ENCODE results near the gene TMEM132D.
"Not testable (repeated sequence)": the region's sequence is repeated elsewhere in the genome, so short reads cannot be mapped to it uniquely, and the experiment has no call there.

Gene TMEM132D

DNA sequence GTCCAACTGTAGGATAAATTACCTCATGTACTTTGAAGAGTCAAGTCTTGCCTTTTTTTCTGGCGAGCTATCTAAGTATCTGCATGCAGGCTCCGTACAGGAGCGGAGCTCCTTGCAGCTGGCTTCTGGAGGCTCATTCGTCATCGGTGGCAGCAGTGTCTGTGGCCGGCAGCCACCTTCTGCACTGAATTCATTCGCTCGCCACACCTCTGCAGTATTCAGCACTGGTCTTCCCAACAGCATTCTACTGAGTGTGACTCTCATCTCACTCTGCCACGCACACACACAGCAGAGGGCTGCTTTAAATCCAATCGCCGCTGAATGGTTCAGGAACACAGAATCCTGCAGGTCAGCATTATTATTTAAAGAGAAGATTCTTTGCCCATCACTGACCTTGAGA is 850.6 kb downstream of the TMEM132D start:
- H3K27ac ChIP-seq = no peak overlapping the region
- DNase-seq (ENCODE audit: low read depth, low spot score) = no peak

DNA sequence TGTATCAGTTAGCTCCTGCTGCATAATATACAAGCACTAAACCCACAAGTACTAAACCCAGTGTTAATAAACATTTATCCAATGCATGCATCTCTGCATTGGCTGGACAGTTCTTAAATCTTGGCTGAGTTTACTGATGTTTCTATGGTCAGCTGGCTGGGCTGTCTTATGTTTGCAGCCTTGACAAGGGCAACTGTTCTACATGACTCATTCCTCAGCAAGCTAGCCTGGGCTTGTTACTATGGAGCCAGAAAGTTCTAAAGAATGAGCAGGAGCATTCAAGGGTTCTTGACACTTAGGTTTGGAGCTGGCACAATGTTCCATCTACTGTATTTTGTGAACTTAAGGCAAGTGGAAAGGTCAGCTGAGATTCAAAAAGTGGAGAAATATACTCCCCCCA is 851.5 kb downstream of the TMEM132D start:
- DNase-seq (ENCODE audit: low read depth, low spot score) = no peak

DNA sequence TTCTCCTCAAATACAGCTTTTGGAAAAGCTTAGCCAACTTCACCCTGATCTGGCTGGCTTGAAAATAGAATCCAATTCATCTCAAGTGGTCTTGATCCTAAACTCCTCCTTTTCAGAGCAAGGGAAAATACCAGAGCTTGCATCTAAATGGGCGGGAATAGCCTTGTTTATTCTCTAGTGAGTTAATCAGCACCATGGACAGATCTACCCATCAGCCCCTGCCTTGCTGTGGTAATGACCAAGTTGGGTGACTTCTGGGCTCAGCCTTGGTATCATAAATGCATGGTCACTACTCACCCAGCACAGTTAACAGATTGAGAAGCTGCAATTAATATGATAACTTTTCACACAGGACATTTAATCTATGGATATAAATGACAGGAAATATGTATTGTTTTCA is 853.9 kb downstream of the TMEM132D start:
- H3K27ac ChIP-seq = no peak overlapping the region
- no peak for DNase-seq (ENCODE audit: low read depth, low spot score)

More for the DNA sequence above, 851.5 kb downstream of the TMEM132D start:
- H3K27ac ChIP-seq = no peak overlapping the region

DNA sequence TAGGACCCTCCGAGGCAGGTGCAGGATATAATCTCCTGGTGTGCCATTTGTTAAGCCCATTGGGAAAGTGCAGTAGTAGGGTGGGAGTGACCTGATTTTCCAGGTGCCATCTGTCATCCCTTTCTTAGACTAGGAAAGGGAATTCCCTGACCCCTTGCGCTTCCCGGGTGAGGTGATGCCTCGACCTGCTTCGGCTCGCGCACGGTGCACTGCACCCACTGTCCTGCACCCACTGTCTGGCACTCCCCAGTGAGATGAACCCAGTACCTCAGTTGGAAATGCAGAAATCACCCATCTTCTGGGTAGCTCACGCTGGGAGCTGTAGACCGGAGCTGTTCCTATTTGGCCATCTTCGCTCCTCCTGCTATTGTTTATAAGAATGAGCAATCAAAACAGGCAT is 860.5 kb downstream of the TMEM132D start:
- not testable (repeated sequence) for DNase-seq (ENCODE audit: low read depth, low spot score); H3K27ac ChIP-seq

DNA sequence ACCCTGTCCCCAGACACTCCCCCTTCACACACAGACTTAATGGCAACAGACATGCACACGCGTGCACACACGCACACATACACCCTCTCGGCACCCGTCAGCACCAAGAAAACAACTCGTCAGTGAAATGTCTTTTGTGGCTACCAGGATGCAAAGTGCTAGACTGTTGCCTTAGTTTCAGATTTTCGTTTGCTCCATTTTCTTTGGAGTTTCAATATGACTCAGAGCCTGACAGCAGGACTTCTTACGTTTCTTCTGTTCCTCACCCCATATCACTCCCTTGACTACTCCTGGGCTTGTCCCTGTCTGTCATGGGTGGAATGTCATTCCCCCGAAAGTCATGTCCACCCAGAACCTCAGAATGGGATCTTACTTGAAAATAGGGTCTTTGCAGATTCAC is 867.7 kb downstream of the TMEM132D start:
- no peak for DNase-seq (ENCODE audit: low read depth, low spot score)
- no peak overlapping the region for H3K27ac ChIP-seq

DNA sequence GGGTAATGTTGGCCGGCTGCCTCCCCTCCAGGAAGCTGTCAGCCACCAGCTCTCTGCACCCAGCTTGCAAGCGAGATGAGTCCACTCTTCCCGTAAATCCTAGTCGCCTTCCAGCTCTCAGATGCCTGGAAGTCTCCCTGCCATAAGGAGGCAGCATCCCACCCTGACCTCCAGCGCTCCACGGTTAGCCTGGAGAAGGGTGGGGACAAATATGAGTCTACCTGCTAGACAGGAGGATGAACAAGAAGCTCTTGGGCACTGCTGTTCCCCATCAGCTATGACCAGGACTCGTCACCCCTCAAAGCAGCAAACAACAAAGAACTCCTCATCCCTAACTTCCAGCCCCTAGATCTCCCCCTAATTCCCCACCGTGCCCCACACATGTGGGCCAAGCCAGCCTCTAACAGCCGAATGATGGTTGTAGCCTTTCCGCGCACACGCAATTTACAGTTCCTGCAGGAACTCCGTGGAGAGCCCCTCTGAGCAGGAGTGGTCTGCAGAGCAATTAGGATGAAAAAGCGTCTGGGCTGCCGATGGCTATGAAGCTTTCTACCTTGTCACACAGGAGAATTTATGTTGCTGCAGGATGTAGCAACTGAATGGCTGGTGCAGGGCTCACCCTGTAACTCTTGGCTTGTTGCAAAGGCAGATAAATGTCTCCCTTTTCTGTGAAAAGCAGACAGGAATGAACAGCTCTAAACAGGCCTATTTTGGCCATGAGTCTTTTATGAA is 869.1 kb downstream of the TMEM132D start:
- DNase-seq (ENCODE audit: low read depth, low spot score) = no peak
- H3K27ac ChIP-seq = no peak overlapping the region

DNA sequence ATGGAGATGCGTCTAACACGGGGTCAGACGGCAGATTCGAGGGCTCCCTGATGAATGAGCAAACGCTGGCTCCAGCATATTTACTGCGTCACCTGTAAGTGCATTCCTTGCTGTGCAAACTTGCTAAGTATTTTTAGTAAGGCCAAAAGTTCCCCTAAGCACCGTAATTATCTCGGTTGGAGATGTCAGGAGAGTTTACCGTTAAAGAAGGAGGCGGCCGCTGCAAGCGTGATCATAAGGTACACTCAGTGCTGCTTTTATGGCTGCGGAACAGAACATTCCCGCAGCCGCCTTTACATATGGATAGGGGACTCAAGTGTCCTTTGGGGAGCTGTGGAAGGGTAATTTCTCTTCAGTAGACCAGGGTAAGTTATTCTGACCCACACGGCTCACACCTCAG is 875.0 kb downstream of the TMEM132D start:
- no peak overlapping the region for H3K27ac ChIP-seq
- no peak for DNase-seq (ENCODE audit: low read depth, low spot score)

DNA sequence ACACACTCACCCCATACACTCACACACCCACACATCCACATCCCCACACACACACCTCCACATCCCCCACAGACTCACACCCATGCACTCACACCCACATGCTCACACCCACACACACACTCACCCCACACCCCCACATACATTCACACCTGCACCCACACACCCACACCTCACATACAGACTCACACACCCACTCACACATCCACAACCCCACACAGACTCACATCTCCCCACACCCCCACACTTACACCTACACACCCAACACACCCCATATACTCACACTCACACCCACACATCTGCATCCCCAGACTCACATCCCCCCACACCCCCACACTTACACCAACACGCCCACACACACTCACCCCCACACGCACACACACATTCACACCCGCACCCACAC is 878.8 kb downstream of the TMEM132D start:
- H3K27ac ChIP-seq = no peak overlapping the region
- no peak for DNase-seq (ENCODE audit: low read depth, low spot score)

Data from epithelial cell of prostate (primary cell).